K562 (cell line): ENCODE results near the gene SLC34A2. TPM values are rescaled to one million over a fixed set of nuclear protein-coding genes. Genes with fewer than 3 reads are reported as not detected.

Experiments
- ATAC-seq: fragments of 200-7000 bp; cut with Tn5 transposase; 3 replicates; pipeline ENCODE4 v1.9.1; 2020; ENCODE audit warnings: moderate library complexity
- BruUV-seq: library from RNA; stranded (reverse); fragments of 400-500 nt; replicated peaks from 2 replicates; lab custom pipeline; 2021; lab: Mats Ljungman, UMichigan
- CTCF ChIA-PET: fragments of 300-600 bp; formaldehyde crosslinking; extraction: SDS; loops from one replicate; lab custom pipeline; 2021; ENCODE audit warnings: low intra/inter-chr PET ratio; lab: Yijun Ruan, JAX
- POLR2A ChIA-PET: fragments of 300-600, 350-650 bp; sonication (Branson Sonifier 250); formaldehyde crosslinking; extraction: SDS; loops from one replicate; lab custom pipeline; 2021; ENCODE audit warnings: antibody characterized with exemption, inconsistent platforms; lab: Yijun Ruan, JAX
- DNase-seq, 4 experiments: peaks; one replicate each; pipeline versions ENCODE4 v3.0.0 to v3.0.0-alpha.2; 2011 to 2018; ENCODE audit warnings: low spot score in 3 of 4, mixed read lengths in 3 of 4; ENCODE audit errors: extremely low read depth in 1 of 4
- FAIRE-seq: peaks from 2 replicates; lab custom pipeline; 2011; peaks lifted over from hg19 to GRCh38; lab: Jason Lieb, UNC
- H2AFZ ChIP-seq: 2 replicates; pipeline ENCODE4 v1.6.0; 2011; ENCODE audit warnings: low read depth, low read length, control low read depth, inconsistent platforms
- H3K27ac ChIP-seq: fragments of 200-600 bp; 3 replicates; pipeline ENCODE4 v1.8.0; 2011; ENCODE audit warnings: low read depth, mild to moderate bottlenecking, control low read depth, inconsistent platforms, low read length, moderate library complexity, mixed read lengths; ENCODE audit errors: extremely low read depth
- H3K27me3 ChIP-seq, 2 experiments: fragments of 300-600 bp in 1 of 2; 2 replicates in 1 of 2; 3 replicates in 1 of 2; pipeline versions ENCODE4 v1.6.0 to v1.8.0; 2011; ENCODE audit warnings: inconsistent platforms in 2 of 2, low read length in 2 of 2, mild to moderate bottlenecking in 1 of 2, mixed read lengths in 1 of 2, moderate library complexity in 1 of 2; ENCODE audit not compliant: control insufficient read depth in 2 of 2, insufficient read depth in 2 of 2
- H3K36me3 ChIP-seq: fragments of 300-600 bp; 3 replicates; pipeline ENCODE4 v1.8.0; 2011; ENCODE audit warnings: mild to moderate bottlenecking, low read length, inconsistent platforms; ENCODE audit not compliant: control insufficient read depth, insufficient read depth
- H3K4me1 ChIP-seq, 2 experiments: fragments of 200-600 bp in 1 of 2; replicated peaks in 1 of 2; 2 replicates in 1 of 2; 3 replicates in 1 of 2; pipeline versions ENCODE4 v1.5.1 to v1.8.0; 2011; ENCODE audit warnings: inconsistent platforms in 2 of 2, low read length in 2 of 2, mild to moderate bottlenecking in 1 of 2, mixed read lengths in 1 of 2, moderate library complexity in 1 of 2; ENCODE audit not compliant: control insufficient read depth in 2 of 2, insufficient read depth in 2 of 2
- H3K4me2 ChIP-seq: 2 replicates; pipeline ENCODE4 v1.6.1; 2011; ENCODE audit warnings: low read length, control low read depth, inconsistent platforms, mixed read lengths; ENCODE audit not compliant: insufficient read depth
- H3K4me3 ChIP-seq: fragments of 200-600 bp; sonication (generic), shearing (Covaris generic); 2 replicates; pipeline ENCODE4 v1.5.1; 2016; ENCODE audit warnings: control low read depth, inconsistent platforms
- H3K79me2 ChIP-seq: fragments of 200-600 bp; 3 replicates; pipeline ENCODE4 v1.8.0; 2011; ENCODE audit warnings: low read length, inconsistent platforms; ENCODE audit not compliant: control insufficient read depth, insufficient read depth
- H3K9ac ChIP-seq, 2 experiments: 2 replicates each; pipeline versions ENCODE4 v1.6.0 to v1.6.1; 2011; ENCODE audit warnings: low read depth in 2 of 2, low read length in 2 of 2, control low read depth in 1 of 2, inconsistent platforms in 1 of 2, mild to moderate bottlenecking in 1 of 2, mixed read lengths in 1 of 2; ENCODE audit not compliant: insufficient read depth in 1 of 2
- H3K9me1 ChIP-seq: one replicate; pipeline ENCODE4 v1.6.0; 2011; ENCODE audit warnings: inconsistent platforms, mild to moderate bottlenecking, low read length, moderate library complexity; ENCODE audit not compliant: control insufficient read depth, insufficient read depth
- H3K9me3 ChIP-seq: replicated peaks from 2 replicates; pipeline ENCODE4 v1.5.1; 2011; ENCODE audit warnings: low read depth, low read length, inconsistent platforms; ENCODE audit not compliant: control insufficient read depth, insufficient read depth
- H4K20me1 ChIP-seq: replicated peaks from 2 replicates; pipeline ENCODE4 v1.6.1; 2011; ENCODE audit warnings: low read length, inconsistent platforms, mixed read lengths; ENCODE audit not compliant: control insufficient read depth, insufficient read depth
- ETV6 ChIP-seq, 3 experiments: fragments of 150-350 bp in 1 of 3; sonication (generic) in 1 of 3; formaldehyde crosslinking in 1 of 3; IDR thresholded peaks; 2 replicates each; pipeline versions ENCODE4 v1.6.1 to v1.8.0; 2014 to 2022; ENCODE audit warnings: borderline replicate concordance in 2 of 3, low read depth in 2 of 3, antibody characterized with exemption in 1 of 3, low read length in 1 of 3, mild to moderate bottlenecking in 1 of 3, missing genetic modification reagents in 1 of 3
- KAT2B ChIP-seq: IDR thresholded peaks from one replicate; pipeline ENCODE4 v1.6.1; 2012; ENCODE audit warnings: low read depth, mild to moderate bottlenecking, control low read depth, inconsistent platforms, low read length, moderate library complexity
- POLR3A ChIP-seq: IDR thresholded peaks from 2 replicates; pipeline ENCODE4 v1.6.1; 2011; ENCODE audit warnings: borderline replicate concordance, mild to moderate bottlenecking, moderate library complexity; ENCODE audit not compliant: insufficient read length, insufficient read depth; ENCODE audit errors: extremely low read depth
- RFX1 ChIP-seq: fragments of 450-650 bp; IDR thresholded peaks from 2 replicates; pipeline ENCODE4 v1.6.1; 2016; ENCODE audit warnings: mild to moderate bottlenecking, moderate library complexity
- TFE3 ChIP-seq: fragments of 450-650 bp; formaldehyde crosslinking; IDR thresholded peaks from 2 replicates; pipeline ENCODE4 v1.4.0; 2020; ENCODE audit warnings: mild to moderate bottlenecking, mixed read lengths
- ZNF445 ChIP-seq: fragments of 250-450 bp; sonication (Bioruptor Pico); IDR thresholded peaks from 2 replicates; pipeline ENCODE4 v1.4.0; 2020; ENCODE audit warnings: low read depth, mild to moderate bottlenecking, moderate library complexity
- ZNF583 ChIP-seq: fragments of 250-450 bp; sonication (Bioruptor Pico); IDR thresholded peaks from 2 replicates; pipeline ENCODE4 v1.4.0; 2020
- WGBS: fragments of 100-300 bp; shearing (Covaris generic); methylation state at CpG from one replicate; pipeline ENCODE4 v1.1.6; 2016; ENCODE audit warnings: low coverage, mixed read lengths; ENCODE audit not compliant: insufficient coverage; ENCODE audit errors: missing lambda C conversion rate; 5-methylcytosine and 5-hydroxymethylcytosine counted together
- in situ Hi-C: fragments of 300-500 bp; cut with MboI; formaldehyde crosslinking; loops from 4 replicates; pipeline ENCODE4 v1.15.0; 2018; ENCODE audit warnings: inconsistent platforms, mixed read lengths
- intact Hi-C: fragments of 100-400 bp; cut with micrococcal nuclease; formaldehyde crosslinking; loops from 2 replicates; pipeline ENCODE4 v1.14.2; 2022
- polyA plus RNA-seq, 8 experiments: library from polyadenylated mRNA; depleted of rRNA in 4 of 8; stranded (reverse) in 5 of 8; unstranded in 3 of 8; fragments of >200 nt; fragmentation: Nextera tagmentation in 2 of 8; fragmentation: Illumina TruSeq in 1 of 8; extraction: Ambion mirVana in 2 of 8; extraction: Trizol in 1 of 8; gene quantifications; 2 replicates each; pipeline versions ENCODE4 v1.2.1 to v1.2.3, GENCODE V29; 2011 to 2014; ENCODE audit warnings: inconsistent platforms in 1 of 8, missing spikeins in 1 of 8
- total RNA-seq, 7 experiments: library from RNA; depleted of rRNA in 6 of 7; stranded (reverse); fragments of >200 nt in 6 of 7; fragmentation: Illumina TruSeq in 2 of 7; extraction: Trizol in 2 of 7; gene quantifications; 2 replicates each; pipeline versions ENCODE4 v1.2.1 to v1.2.3, GENCODE V29; 2011 to 2021; ENCODE audit warnings: low replicate concordance in 1 of 7

The SLC34A2 gene
- total and polyA plus RNA-seq, 9 of the 15 experiments (the other 6 are each of a cell fraction or from before 2014, with no cell fraction given): 1.5 TPM; not detected in 8

GRCh38 chr4:25696409-25696808 is 40.8 kb downstream of the SLC34A2 start:
- ChIA-PET POLR2A (no interaction called here), CTCF (no interaction called here)
- H3K36me3 ChIP-seq: no peaks in the 10 kb centered on the region
- no peaks in the 10 kb centered on the region for H3K79me2 ChIP-seq
- 0% methylated on average over 5 of the region's 5 CpGs for WGBS
- no peak overlapping the region for H2AFZ ChIP-seq
- no peak overlapping the region for H3K4me3 ChIP-seq
- no TSS peak for BruUV-seq
- H3K4me1 ChIP-seq: no peaks in the 10 kb centered on the region; a peak in 1 of 5 replicates
- H3K4me2 ChIP-seq: no peak overlapping the region
- H3K9ac ChIP-seq: no peak overlapping the region
- H3K27ac ChIP-seq: no peak overlapping the region
- H4K20me1 ChIP-seq: no peaks in the 10 kb centered on the region
- no peaks in the 10 kb centered on the region for H3K9me3 ChIP-seq
- DNase-seq: no peak
- peaks cover 2 to 13% of the 10 kb centered on the region in 2 experiments; a peak in 3 of 5 replicates for H3K27me3 ChIP-seq
- TF ChIP-seq TFE3 (CRISPR knock-in tag) (peak; percentile 59), KAT2B (no peak)
- TF ChIP-seq, all 486 proteins: peak for 1
- H3K9me1 ChIP-seq: no peaks in the 10 kb centered on the region
- no peak for ATAC-seq
- in situ Hi-C loops (no loop called here), intact Hi-C loops (no loop called here)
- FAIRE-seq: no peak

- Histone ChIP-seq H3K4me3 (no peak overlapping the region), H3K79me2 (no peaks in the 10 kb centered on the region), H3K9me1 (no peaks in the 10 kb centered on the region), H3K27ac (no peak overlapping the region), H3K27me3 (peaks cover 2 to 18% of the 10 kb centered on the region in 2 experiments; a peak in 3 of 5 replicates), H3K36me3 (no peaks in the 10 kb centered on the region), H3K9me3 (no peaks in the 10 kb centered on the region), H4K20me1 (no peaks in the 10 kb centered on the region), H3K4me2 (no peak overlapping the region), H3K9ac (no peak overlapping the region), H3K4me1 (no peaks in the 10 kb centered on the region; a peak in 1 of 5 replicates), H2AFZ (no peak overlapping the region)
- TF ChIP-seq POLR3A: no peak
- TF ChIP-seq ETV6 (IDR thresholded peaks at IDR 0.05; ENCODE audit: borderline replicate concordance in 1 of 2, low read depth in 2 of 2, low read length in 1 of 2): no peak
- TF ChIP-seq ETV6 (CRISPR knock-in tag; IDR thresholded peaks at IDR 0.05; ENCODE audit: borderline replicate concordance): no peak
- no peak for TF ChIP-seq RFX1
- TF ChIP-seq ZNF445 (CRISPR knock-in tag): no peak
- TF ChIP-seq ZNF583: no peak
- DNase-seq: no peak
- no peak for ATAC-seq
- intact Hi-C loops (no loop called here), in situ Hi-C loops (no loop called here)
- no TSS peak for BruUV-seq
- WGBS: 1% methylated on average over 5 of the region's 5 CpGs
- ChIA-PET CTCF (no interaction called here), POLR2A (no interaction called here)
- FAIRE-seq: no peak
Measured at GRCh38 chr4:25697516-25697915, 41.9 kb downstream of the SLC34A2 start.
